Muscle of back (tissue), 11 donors: Measurements from ENCODE around the gene CDCA8. TPM values are rescaled to one million over a fixed set of nuclear protein-coding genes. Genes with fewer than 3 reads are reported as not detected.
A peak's percentile ranks its signal among the peaks of the same experiment; 100 is the strongest.
"Not testable (repeated sequence)": the region's sequence is repeated elsewhere in the genome, so short reads cannot be mapped to it uniquely, and the experiment has no call there.

ENCODE experiments used
- DNase-seq, 3 donors: peaks; one replicate each; pipeline versions ENCODE4 v3.0.0 to v3.0.0-alpha.2; 2013
- polyA plus RNA-seq, 10 donors: library from polyadenylated mRNA; unstranded; fragments of 120-200 nt; gene quantifications; one replicate each; pipeline ENCODE4 v1.2.1, GENCODE V29; 2013; ENCODE audit not compliant: insufficient read length in 10 of 10

CDCA8 gene
- polyA plus RNA-seq, 10 donors, result 5.7 to 15.7 (median 9.7) TPM

- DNase-seq, result no peak
Observed at GRCh38 chr1:37734629-37735591, 42.6 kb downstream of the CDCA8 start.

- not testable (repeated sequence) for DNase-seq
Observed at GRCh38 chr1:37737975-37738374, 45.7 kb downstream of the CDCA8 start.

DNA sequence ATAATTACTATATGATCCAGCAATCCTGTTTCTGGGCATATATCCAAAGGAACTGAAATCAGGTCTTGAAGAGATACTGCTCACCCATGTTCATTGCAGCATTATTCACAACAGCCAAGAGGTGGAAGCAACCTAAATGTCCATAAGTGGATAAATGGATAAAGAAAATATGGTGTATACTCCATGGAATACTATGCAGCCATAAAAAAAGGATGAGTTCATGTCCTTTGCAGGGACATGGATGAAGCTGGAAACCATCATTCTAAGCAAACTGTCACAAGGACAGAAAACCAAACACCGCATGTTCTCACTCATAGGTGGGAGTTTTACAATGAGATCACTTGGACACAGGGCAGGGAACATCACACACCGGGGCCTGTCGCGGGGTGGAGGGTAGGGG is 46.3 kb downstream of the CDCA8 start:
- DNase-seq, result not testable (repeated sequence)

GRCh38 chr1:37739222-37739621 is 46.9 kb downstream of the CDCA8 start:
- DNase-seq, result no peak

GRCh38 chr1:37741130-37741529 is 48.8 kb downstream of the CDCA8 start:
- peak in 1 of 3 donors; percentile 7 for DNase-seq

- no peak for DNase-seq
Observed at GRCh38 chr1:37741662-37742061, 49.3 kb downstream of the CDCA8 start.

DNA sequence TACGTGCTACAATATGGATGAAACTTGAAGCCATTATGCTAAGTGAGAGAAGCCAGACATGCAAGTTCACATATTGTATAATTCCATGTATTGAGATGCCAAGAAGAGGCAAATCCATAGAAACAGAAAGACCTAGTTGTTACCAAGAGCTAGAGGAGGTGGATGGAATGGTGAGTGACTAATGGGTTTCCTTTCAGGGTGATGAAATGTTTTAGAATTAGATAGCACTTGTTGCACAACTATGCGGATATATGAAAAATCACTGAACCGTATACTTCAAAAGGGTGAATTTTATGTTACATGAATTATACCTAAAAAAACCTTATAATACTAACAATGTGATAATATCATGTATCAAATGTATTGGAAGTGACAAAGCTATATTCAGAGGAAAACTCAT is 54.5 kb downstream of the CDCA8 start:
- no peak for DNase-seq

DNA sequence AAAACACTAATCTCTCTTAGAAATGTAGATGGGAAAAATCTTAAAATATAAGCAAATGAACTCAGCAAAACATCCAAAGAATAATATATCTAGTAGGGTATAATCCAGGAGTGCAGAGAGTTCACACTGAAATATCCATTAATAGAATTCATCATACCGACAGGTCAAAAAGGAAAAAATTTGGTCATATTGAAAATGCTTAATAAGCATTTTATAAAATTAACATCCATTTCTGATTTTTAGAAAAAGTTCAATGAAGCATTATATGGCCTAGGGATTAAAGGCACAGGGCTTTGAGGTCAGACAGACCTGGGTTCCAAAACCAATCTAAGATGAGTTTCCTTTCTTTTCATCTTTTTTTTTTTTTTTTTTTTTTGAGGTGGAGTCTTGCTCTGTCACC is 56.2 kb downstream of the CDCA8 start:
- no peak for DNase-seq

- no peak for DNase-seq
Observed at GRCh38 chr1:37752213-37752582, 59.9 kb downstream of the CDCA8 start.

GRCh38 chr1:37752583-37753471 is 60.5 kb downstream of the CDCA8 start:
- DNase-seq, result no peak

- DNase-seq, result no peak
Observed at GRCh38 chr1:37753473-37754321, 61.4 kb downstream of the CDCA8 start.

DNA sequence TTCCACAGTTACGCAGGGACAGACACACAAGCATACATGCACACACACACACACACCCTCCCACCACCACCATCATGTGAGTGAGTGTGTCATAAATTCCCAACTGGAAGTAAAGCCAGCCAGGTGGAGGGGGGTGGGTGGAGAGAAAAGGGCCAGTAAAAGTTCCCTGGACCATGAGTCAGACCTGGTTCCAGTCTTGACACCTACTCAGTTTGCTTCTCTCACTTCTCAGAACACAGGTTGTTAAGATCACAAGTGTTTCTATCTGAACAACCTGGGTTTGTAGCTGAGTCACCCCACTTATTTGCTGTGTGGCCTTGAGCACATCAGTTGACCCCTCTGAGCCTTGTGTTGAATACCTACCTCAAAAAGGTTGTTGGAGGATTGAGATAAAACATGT is 63.0 kb downstream of the CDCA8 start:
- DNase-seq, result no peak

- no peak for DNase-seq
Observed at GRCh38 chr1:37755951-37756560, 63.7 kb downstream of the CDCA8 start.

Other genes with a start within 250 kb of the CDCA8 start
- 1 to 10 TPM in 8 of 10 donors, under 1 TPM in 2; 0.35 to 2.3 (median 1.2) TPM for gene ZC3H12A, start 217.9 kb upstream of the CDCA8 start, polyA plus RNA-seq
- gene MEAF6, start 177.8 kb upstream of the CDCA8 start, polyA plus RNA-seq, result 10 to 100 TPM; 38.4 to 52.0 (median 45.8) TPM
- gene SNIP1, start 138.2 kb upstream of the CDCA8 start, polyA plus RNA-seq, result 1 to 10 TPM; 6.9 to 9.6 (median 8.4) TPM
- 10 to 100 TPM in 6 of 10 donors, 1 to 10 TPM in 4; 5.5 to 16.1 (median 10.6) TPM for gene DNALI1, start 135.6 kb upstream of the CDCA8 start, polyA plus RNA-seq
- 10 to 100 TPM; 45.9 to 60.8 (median 52.1) TPM for gene GNL2, start 96.6 kb upstream of the CDCA8 start, polyA plus RNA-seq
- gene RSPO1, start 57.6 kb upstream of the CDCA8 start, polyA plus RNA-seq, result 1 to 10 TPM in 2 of 10 donors, under 1 TPM in 3, not detected in 5; 0.09 to 2.8 (median 0.16) TPM
- gene EPHA10, start 72.6 kb downstream of the CDCA8 start, polyA plus RNA-seq, result under 1 TPM in 5 of 10 donors, not detected in 5; 0.04 to 0.26 (median 0.18) TPM
- gene MANEAL, start 101.3 kb downstream of the CDCA8 start, polyA plus RNA-seq, result 1 to 10 TPM; 2.0 to 5.1 (median 3.0) TPM
- 10 to 100 TPM; 28.1 to 55.2 (median 34.3) TPM for gene C1orf122, start 115.3 kb downstream of the CDCA8 start, polyA plus RNA-seq
- gene YRDC, start 115.7 kb downstream of the CDCA8 start, polyA plus RNA-seq, result 1 to 10 TPM; 6.4 to 9.5 (median 7.7) TPM
- 1 to 10 TPM; 4.8 to 8.0 (median 6.1) TPM for gene MTF1, start 167.1 kb downstream of the CDCA8 start, polyA plus RNA-seq